GM23248 (cell line): Measurements from ENCODE around the gene DMRT1.

Experiments used
- EZH2 ChIP-seq: fragments of 200-600 bp; sonication (generic); IDR thresholded peaks from 2 replicates; pipeline ENCODE4 v1.6.1; 2018; ENCODE audit warnings: antibody characterized with exemption, mild to moderate bottlenecking; ENCODE audit not compliant: insufficient read depth, poor library complexity, severe bottlenecking
- EZH2phosphoT487 ChIP-seq: fragments of 200-600 bp; sonication (generic); IDR thresholded peaks from 2 replicates; pipeline ENCODE4 v1.6.1; 2018; ENCODE audit warnings: antibody characterized with exemption, moderate library complexity, mild to moderate bottlenecking, low read depth; ENCODE audit not compliant: insufficient read depth

DNA sequence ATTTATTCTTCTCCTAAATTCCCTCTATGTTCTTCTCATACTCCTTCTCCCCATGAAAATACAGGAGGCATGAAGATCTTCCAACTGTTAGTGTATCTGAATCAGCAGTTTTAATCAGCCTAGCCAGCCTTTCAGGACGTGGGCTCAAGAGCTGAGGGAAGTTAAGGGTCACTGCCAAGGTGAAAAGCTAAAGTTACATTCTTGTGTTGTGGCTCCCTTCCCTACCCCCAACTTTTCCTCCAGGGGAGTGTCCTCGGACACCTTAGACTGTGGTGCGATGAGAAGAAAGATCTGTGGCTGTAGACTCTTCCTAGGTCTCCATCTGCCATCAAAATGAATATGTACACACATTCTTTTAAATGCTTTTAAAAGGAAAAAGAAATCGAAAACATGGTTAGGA is 139.1 kb downstream of the DMRT1 start:
- no peak for TF ChIP-seq EZH2
- TF ChIP-seq EZH2phosphoT487, result no peak
